IPS-NIHi7 (cell line): ENCODE data around the gene LBHD2.
"Not testable (repeated sequence)": the region's sequence is repeated elsewhere in the genome, so short reads cannot be mapped to it uniquely, and the experiment has no call there.

Source experiments
- DNase-seq: peaks from one replicate; pipeline ENCODE4 v3.0.0; 2012; ENCODE audit warnings: mixed read lengths; ENCODE audit errors: extremely low spot score

Gene LBHD2

GRCh38 chr14:103119527-103119926, 35.5 kb downstream of the LBHD2 start:
- DNase-seq: not testable (repeated sequence)

- DNase-seq: no peak
These were observed 37.3 kb downstream of the LBHD2 start for GRCh38 chr14:103121121-103121845.

GRCh38 chr14:103121846-103122584, 38.0 kb downstream of the LBHD2 start:
- peak; percentile 65 for DNase-seq

- DNase-seq: no peak
These were observed 38.6 kb downstream of the LBHD2 start for GRCh38 chr14:103122585-103122946.

- DNase-seq: no peak
These were observed 39.1 kb downstream of the LBHD2 start, which contains the start of gene TNFAIP2 for GRCh38 chr14:103122947-103123633. Gene TNFAIP2, plus strand, starts transcription at chr14:103123461. Its CDS starts 2,997 bp downstream, at chr14:103126458.

GRCh38 chr14:103123634-103124500, 39.9 kb downstream of the LBHD2 start:
- DNase-seq: no peak

- DNase-seq: no peak
These were observed 40.5 kb downstream of the LBHD2 start for GRCh38 chr14:103124501-103125001.

- no peak for DNase-seq
These were observed 41.4 kb downstream of the LBHD2 start for GRCh38 chr14:103125098-103126070.

- DNase-seq: no peak
These were observed 42.3 kb downstream of the LBHD2 start for GRCh38 chr14:103126088-103126872.

GRCh38 chr14:103126873-103127304, 42.9 kb downstream of the LBHD2 start:
- peak; percentile 81 for DNase-seq

- no peak for DNase-seq
These were observed 43.3 kb downstream of the LBHD2 start for GRCh38 chr14:103127356-103127755.

- no peak for DNase-seq
These were observed 44.0 kb downstream of the LBHD2 start for GRCh38 chr14:103127861-103128598.

- no peak for DNase-seq
These were observed 44.8 kb downstream of the LBHD2 start for GRCh38 chr14:103128631-103129300.

GRCh38 chr14:103129301-103130016, 45.4 kb downstream of the LBHD2 start:
- DNase-seq: no peak

- no peak for DNase-seq
These were observed 46.2 kb downstream of the LBHD2 start for GRCh38 chr14:103130017-103130764.

- DNase-seq: no peak
These were observed 47.0 kb downstream of the LBHD2 start for GRCh38 chr14:103130965-103131364.

GRCh38 chr14:103131580-103131979, 47.6 kb downstream of the LBHD2 start:
- DNase-seq: no peak
